HEK293 (cell line): Measurements from ENCODE around the gene ZFYVE28.

Experiments
- FEZF1 ChIP-seq: fragments of 450-650 bp; formaldehyde crosslinking; IDR thresholded peaks from 2 replicates; pipeline ENCODE4 v1.5.1; 2016; ENCODE audit warnings: missing biosample characterization, missing genetic modification characterization
- KLF16 ChIP-seq: fragments of 450-650 bp; formaldehyde crosslinking; IDR thresholded peaks from 2 replicates; pipeline ENCODE4 v1.5.1; 2017; ENCODE audit warnings: missing biosample characterization, missing genetic modification characterization
- PRDM1 ChIP-seq: fragments of 450-650 bp; formaldehyde crosslinking; IDR thresholded peaks from 2 replicates; pipeline ENCODE4; 2016; ENCODE audit warnings: missing biosample characterization, missing genetic modification characterization
- ZNF121 ChIP-seq: fragments of 450-650 bp; formaldehyde crosslinking; IDR thresholded peaks from 2 replicates; pipeline ENCODE4 v1.5.1; 2016; ENCODE audit warnings: missing biosample characterization, missing genetic modification characterization
- ZNF239 ChIP-seq: fragments of 450-650 bp; formaldehyde crosslinking; IDR thresholded peaks from 2 replicates; pipeline ENCODE4 v1.5.1; 2016; ENCODE audit warnings: missing biosample characterization, missing genetic modification characterization
- ZNF626 ChIP-seq: fragments of 450-650 bp; sonication (Bioruptor Pico); formaldehyde crosslinking; IDR thresholded peaks from 2 replicates; pipeline ENCODE4 v1.5.1; 2018; ENCODE audit warnings: missing biosample characterization, missing genetic modification characterization, inconsistent platforms
- TF ChIP-seq, protein P1 (sequence below): fragments of 450-650 bp; IDR thresholded peaks from 2 replicates; pipeline ENCODE4 v1.5.1; 2018; ENCODE audit warnings: missing biosample characterization, missing genetic modification characterization
- TF ChIP-seq, protein P2 (sequence below): fragments of 450-650 bp; formaldehyde crosslinking; IDR thresholded peaks from 2 replicates; pipeline ENCODE4 v1.5.1; 2016; ENCODE audit warnings: missing biosample characterization, missing genetic modification characterization

DNA sequence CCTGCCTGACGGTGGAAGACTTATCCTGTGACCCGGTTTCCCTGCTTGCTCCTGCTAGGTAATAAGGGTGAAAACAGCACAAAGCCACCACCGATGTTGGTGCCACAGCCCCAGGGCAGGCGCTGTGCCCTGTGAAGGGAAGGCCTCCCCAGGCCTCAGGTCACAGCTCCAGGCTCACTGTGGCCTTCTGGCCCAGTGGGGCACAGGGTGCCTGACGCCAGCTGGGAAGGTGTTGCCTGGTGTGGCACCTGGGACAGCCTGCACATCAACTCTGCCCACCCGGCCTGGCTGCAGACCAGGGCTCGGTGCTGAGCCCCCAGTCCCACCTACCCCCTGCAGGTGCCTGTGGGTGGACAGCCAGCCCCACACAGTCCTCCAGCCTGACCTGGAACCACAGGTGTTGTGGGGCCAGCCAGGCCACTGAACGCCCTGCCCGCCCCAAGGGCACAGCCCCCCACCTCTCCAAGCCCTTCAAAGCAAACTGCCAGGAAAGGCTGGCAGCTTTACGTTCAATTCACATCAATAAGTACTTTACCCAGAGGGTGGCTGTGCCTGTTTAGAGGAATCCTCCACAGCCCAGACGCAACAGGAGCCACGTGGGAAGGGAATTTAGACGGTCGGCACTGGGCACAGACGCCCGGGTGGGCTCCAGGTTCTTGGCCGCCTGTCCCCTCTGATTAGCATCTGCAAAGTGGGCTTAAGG is 54.3 kb downstream of the ZFYVE28 start:
- TF ChIP-seq ZNF626 (tag by site-specific recombination) (no peak), PRDM1 (tag by site-specific recombination) (no peak), ZNF121 (tag by site-specific recombination) (no peak), ZNF239 (tag by site-specific recombination) (no peak), FEZF1 (tag by site-specific recombination) (no peak), KLF16 (tag by site-specific recombination) (no peak)
- TF ChIP-seq, protein P1, sequence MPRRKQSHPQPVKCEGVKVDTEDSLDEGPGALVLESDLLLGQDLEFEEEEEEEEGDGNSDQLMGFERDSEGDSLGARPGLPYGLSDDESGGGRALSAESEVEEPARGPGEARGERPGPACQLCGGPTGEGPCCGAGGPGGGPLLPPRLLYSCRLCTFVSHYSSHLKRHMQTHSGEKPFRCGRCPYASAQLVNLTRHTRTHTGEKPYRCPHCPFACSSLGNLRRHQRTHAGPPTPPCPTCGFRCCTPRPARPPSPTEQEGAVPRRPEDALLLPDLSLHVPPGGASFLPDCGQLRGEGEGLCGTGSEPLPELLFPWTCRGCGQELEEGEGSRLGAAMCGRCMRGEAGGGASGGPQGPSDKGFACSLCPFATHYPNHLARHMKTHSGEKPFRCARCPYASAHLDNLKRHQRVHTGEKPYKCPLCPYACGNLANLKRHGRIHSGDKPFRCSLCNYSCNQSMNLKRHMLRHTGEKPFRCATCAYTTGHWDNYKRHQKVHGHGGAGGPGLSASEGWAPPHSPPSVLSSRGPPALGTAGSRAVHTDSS (tag by site-specific recombination), result no peak
- TF ChIP-seq, protein P2, sequence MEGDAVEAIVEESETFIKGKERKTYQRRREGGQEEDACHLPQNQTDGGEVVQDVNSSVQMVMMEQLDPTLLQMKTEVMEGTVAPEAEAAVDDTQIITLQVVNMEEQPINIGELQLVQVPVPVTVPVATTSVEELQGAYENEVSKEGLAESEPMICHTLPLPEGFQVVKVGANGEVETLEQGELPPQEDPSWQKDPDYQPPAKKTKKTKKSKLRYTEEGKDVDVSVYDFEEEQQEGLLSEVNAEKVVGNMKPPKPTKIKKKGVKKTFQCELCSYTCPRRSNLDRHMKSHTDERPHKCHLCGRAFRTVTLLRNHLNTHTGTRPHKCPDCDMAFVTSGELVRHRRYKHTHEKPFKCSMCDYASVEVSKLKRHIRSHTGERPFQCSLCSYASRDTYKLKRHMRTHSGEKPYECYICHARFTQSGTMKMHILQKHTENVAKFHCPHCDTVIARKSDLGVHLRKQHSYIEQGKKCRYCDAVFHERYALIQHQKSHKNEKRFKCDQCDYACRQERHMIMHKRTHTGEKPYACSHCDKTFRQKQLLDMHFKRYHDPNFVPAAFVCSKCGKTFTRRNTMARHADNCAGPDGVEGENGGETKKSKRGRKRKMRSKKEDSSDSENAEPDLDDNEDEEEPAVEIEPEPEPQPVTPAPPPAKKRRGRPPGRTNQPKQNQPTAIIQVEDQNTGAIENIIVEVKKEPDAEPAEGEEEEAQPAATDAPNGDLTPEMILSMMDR (tag by site-specific recombination), result no peak
